GM21576 (cell line): ENCODE data around the gene CASD1.

ENCODE experiments used
- ATAC-seq: cut with Tn5 transposase; IDR thresholded peaks from one replicate; pipeline ENCODE4 v1.9.1; 2021; ENCODE audit warnings: mild to moderate bottlenecking, moderate library complexity; ENCODE audit not compliant: unreplicated experiment

CASD1 gene

GRCh38 chr7:94512735-94513564 lies 3.3 kb downstream of the CASD1 start:
- ATAC-seq, result no peak

GRCh38 chr7:94513565-94513860 lies 3.9 kb downstream of the CASD1 start:
- no peak for ATAC-seq

- no peak for ATAC-seq
Observed at GRCh38 chr7:94514140-94514889, 4.7 kb downstream of the CASD1 start.

DNA sequence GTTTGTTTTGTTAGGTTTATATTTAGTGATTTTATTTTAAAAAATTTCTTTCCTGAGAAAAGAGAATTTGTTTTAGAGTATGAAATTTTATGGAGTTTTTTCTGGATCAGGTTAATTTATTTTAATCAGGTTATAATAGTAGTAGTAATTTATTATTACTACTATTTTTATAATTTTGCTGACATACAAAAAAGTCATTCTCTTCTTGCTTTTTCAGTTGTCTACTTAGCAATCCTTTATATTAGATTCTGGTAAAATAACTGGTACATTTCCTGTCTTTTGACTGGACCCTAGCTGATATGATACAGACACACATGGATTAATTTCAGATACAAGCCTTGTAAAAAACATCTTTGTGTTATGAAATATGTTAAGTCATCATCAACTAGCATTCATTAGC lies 5.3 kb downstream of the CASD1 start:
- ATAC-seq, result no peak

- no peak for ATAC-seq
Observed at GRCh38 chr7:94525923-94526322, 16.3 kb downstream of the CASD1 start.

GRCh38 chr7:94529516-94529915 lies 19.9 kb downstream of the CASD1 start:
- no peak for ATAC-seq

DNA sequence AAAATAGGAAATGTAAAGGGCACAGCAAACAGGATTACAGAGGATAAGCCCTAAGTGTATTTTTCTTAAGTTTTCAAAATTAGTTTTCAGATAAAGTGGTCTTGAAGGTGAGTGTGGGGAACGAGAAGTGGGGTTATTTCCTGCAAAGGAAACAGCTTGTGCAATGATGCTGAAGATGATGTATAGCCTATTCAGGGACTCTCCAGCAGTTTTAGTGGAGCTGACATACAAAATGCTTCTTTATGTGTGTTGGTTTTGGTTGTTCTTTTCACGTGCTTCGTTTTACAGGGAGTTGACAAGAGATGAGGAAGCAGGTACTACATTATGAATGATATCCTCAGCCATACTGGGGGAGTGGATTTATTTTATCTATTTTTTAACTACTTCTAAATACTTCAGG lies 20.5 kb downstream of the CASD1 start:
- no peak for ATAC-seq

DNA sequence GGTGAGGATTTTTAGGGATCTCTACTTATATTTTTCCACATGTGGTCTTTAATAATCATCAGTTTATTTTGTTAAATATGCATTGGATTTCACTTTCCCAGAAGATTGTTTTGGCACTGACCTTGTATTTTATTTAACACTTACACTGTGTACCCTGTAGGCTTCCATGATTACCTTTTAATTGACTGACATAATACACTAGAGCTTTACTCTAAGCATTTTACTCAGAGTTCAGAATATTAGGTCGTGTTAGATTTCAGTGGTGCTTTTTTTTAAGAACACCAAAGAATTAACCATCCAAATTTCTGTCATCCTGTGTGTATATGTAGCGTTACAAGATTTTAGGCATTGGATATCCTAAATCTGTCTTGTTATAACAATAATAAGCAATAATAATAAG lies 23.1 kb downstream of the CASD1 start:
- no peak for ATAC-seq

DNA sequence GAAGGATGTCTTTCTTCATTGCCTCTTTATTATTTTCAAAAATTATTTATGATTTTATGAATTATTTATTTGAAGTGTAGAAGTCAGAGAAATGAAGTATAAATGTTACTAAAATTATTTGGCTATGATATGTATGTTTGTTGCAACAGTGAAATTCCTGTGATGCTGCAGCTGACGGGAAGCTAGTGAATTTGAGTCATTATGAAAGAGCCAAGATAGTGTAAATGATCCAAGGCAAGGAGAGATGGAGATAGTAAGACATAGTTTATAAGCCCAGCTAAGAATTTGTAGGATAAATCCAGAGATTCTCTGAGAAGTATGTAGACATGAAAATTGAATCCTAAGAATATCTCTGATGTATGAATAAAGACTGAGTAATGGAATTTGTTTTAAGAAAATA lies 30.8 kb downstream of the CASD1 start:
- ATAC-seq, result no peak

- no peak for ATAC-seq
Observed at GRCh38 chr7:94547126-94547525, 37.5 kb downstream of the CASD1 start.

DNA sequence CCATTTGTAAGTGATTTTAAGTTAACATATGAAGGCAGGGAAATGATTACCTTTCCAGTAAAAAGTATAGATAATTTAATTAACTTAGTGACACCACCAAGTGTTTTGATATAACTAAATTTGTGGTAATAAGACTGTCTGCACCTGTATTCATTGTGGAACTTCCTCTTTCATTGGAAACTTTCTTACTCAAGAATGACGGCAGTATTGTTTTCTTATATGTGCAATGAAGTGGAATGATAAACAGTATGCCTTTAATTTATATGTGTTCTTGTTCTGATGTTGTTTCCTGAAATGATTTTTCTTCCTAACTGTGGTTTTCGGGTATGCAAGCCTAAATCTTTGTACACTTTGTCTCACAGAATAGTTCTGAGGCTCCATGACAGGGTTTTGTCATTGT lies 46.4 kb downstream of the CASD1 start:
- peak; percentile 73 for ATAC-seq

DNA sequence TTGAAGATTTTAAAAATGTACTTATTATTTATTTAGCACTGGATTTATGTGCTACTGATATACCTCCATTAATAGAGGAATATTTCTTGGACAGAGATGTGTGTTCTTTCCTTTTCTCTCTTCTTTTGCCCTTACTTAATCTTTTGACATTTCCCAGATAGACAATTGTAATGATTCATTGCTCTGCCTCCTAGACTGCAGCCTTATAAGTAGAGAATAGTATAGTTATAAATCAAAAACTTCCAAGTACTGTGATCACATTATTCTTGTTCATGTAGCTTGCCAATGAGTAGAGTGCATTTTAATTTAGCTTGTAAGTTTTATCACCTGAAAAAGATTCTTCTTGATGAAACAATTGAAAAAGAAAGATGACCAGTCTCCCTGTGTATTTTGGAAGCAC lies 47.6 kb downstream of the CASD1 start:
- ATAC-seq, result no peak

- ATAC-seq, result no peak
Observed at GRCh38 chr7:94559972-94560371, 50.4 kb downstream of the CASD1 start.

- ATAC-seq, result no peak
Observed at GRCh38 chr7:94561841-94562514, 52.4 kb downstream of the CASD1 start.

- no peak for ATAC-seq
Observed at GRCh38 chr7:94562525-94562924, 52.9 kb downstream of the CASD1 start.

GRCh38 chr7:94565247-94565894 lies 55.8 kb downstream of the CASD1 start:
- ATAC-seq, result no peak

GRCh38 chr7:94567396-94567795 lies 57.8 kb downstream of the CASD1 start:
- no peak for ATAC-seq

DNA sequence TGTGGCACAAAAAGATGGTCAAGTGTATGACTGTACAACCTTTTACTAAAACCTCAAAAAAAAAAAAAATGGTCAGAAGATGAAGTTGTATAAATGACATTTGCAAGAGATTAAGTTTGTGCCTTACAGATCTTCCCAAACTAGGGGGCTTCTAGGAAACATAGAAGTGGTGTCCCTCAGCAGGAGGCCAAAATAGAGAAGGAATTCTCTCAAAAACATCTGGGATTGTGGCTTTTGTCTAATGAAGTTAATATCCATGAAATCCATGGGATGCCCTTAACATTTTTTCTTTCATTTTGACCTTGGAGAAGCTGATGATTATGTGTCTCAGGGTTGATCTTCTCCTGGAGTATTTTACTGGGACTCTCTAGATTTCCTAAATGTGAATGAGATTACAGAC lies 62.2 kb downstream of the CASD1 start:
- no peak for ATAC-seq

DNA sequence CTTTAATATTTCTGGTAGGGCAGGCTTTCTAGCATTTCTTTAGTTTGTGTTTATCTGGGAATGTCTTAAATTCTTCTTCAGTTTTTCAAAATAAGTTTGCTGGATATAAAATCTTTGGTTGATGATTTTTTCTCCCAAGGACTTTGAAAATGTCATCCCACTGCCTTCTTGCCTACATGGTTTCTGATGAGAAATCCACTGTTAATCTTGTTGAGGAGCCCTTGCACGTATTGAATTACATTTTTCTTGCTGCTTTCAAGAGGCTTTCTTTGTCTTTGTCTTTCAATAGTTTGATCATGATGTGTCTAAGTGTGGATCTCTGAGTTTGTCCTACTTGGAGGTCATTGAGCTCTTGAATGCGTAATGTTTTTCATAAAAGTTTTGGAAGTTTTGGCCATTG lies 66.0 kb downstream of the CASD1 start:
- no peak for ATAC-seq

- ATAC-seq, result no peak
Observed at GRCh38 chr7:94576316-94576715, 66.7 kb downstream of the CASD1 start.

DNA sequence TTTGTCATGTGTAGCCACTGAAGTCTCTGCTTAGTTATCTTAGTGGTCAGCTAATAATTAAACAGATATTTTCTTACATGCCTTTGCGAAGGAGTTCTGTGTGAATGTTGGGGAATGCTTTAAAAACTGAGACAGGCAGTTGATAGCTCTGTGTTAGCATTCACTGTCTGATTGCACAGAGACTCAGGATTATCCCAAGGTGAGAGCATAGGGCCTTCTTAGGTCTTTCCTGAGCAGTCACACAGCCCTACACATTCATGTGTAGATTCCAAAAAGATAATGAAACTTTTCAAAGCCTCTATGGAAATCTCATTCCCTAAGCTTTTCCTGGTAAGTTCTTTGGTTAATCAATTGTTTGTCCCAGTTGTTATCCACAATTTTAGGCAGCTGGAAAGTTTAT lies 67.7 kb downstream of the CASD1 start:
- ATAC-seq, result no peak

DNA sequence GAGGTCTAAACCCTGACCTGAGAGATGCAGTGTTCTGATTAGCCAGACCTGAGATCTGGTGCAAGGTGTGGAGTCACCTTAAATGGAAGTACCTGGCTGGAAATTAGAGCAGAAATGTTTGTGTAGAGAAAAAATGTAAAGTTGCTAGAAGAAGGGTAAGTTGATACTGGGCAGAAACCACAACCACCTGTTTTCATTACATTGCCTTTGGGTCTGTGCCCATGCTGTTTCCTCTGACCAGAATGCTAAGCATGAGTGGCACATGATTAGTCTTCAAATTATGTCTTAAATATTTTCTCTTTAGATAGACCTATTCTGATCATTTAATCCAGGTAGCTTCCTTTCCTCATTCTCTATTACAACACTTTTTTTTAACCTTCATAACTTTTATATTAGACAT lies 69.0 kb downstream of the CASD1 start:
- no peak for ATAC-seq
